Activated CD4-positive, alpha-beta T cell treated with anti-CD3 and anti-CD28 coated beads, Interleukin-10, Interleukin-2, amounts not matched to agents 100 ng/mL and 50 ng/mL, durations not matched to agents 16 hours and 8 hours (primary cell): Measurements from ENCODE around the gene ANKAR.
"Not testable (repeated sequence)": the region's sequence is repeated elsewhere in the genome, so short reads cannot be mapped to it uniquely, and the experiment has no call there.

Source experiments
- DNase-seq: peaks from one replicate; pipeline ENCODE4 v3.0.0-alpha.2; 2020

Gene ANKAR

GRCh38 chr2:189709501-189710221 is 35.2 kb downstream of the ANKAR start:
- DNase-seq = no peak

GRCh38 chr2:189717593-189717992 is 43.1 kb downstream of the ANKAR start:
- DNase-seq = not testable (repeated sequence)

GRCh38 chr2:189719571-189719970 is 45.1 kb downstream of the ANKAR start:
- no peak for DNase-seq

DNA sequence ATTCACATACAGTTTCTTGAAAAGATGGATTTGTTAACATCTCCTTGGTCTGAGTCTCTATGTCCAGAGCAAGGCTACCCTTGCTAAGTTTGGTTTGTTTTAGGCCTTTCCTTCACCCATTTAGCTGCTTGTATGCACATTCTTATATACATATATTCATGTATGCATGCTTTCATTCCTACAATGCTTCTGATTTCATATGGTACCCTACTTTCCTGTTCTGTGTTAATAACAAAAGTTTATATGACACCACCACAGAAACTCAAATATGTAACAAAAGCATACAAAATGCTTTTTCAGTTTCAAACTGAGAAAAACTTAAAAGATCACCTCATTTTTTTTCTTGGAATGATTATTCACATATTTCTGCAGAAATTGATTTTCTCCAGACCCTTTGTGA is 48.7 kb downstream of the ANKAR start:
- DNase-seq = peak; percentile 53
